ENCODE data around the gene ECE2. TPM values are rescaled to one million over a fixed set of nuclear protein-coding genes. Genes with fewer than 3 reads are reported as not detected.

ECE2 gene
- total RNA-seq, 1 experiment from 2014 or later, result not detected

DNA sequence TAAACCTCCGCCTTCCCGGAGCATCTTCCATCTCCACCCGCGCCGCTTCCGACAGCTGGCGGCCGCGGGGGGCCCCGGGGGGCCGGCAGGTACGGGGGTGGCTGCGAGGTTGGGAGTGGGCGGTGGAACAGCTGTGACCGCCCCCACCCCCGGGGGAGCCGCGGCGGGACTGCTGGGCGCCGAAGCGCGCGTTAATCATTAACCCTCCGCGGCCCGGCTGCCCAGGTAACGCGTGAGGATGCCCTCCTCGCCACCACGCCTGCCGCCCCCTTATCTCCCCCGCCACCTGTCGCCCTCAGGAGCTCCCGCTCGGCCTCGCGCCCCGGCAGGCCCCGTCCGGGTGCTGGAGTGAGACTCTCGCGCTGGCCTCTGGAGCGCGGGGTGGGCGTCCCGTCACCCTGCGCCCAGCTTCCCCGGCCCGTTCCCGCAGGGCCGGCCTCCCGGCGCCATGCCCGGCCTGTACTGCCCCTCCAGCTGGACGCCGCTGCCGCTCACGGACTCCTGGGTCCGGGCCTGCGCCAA lies 45.7 kb upstream of the ECE2 start:
- no peaks in the 10 kb centered on the region for H3K79me2 ChIP-seq (ENCODE audit: low read length)
- no peak overlapping the region for H3K27ac ChIP-seq (ENCODE audit: low read length)
- ChIA-PET CTCF (no interaction called here), POLR2A (ENCODE audit: unreplicated experiment) (no interaction called here)
- no peaks in the 10 kb centered on the region for H4K20me1 ChIP-seq (ENCODE audit: low read length)
- H2AFZ ChIP-seq (ENCODE audit: low read length), result peak overlapping the region; percentile 79
- TF ChIP-seq EZH2 (IDR thresholded peaks at IDR 0.05; ENCODE audit: low read length, unreplicated experiment) (peak; percentile 35), EZH2phosphoT487 (IDR thresholded peaks at IDR 0.05; ENCODE audit: borderline replicate concordance, low read length) (no peak)
- no TSS peak for BruUV-seq (replicated peaks)
- DNase-seq (no peak), ATAC-seq (no peak)
- no peaks in the 10 kb centered on the region for H3K9me2 ChIP-seq (replicated peaks; ENCODE audit: low read length)
- no peaks in the 10 kb centered on the region for H3F3A ChIP-seq (ENCODE audit: low read length, unreplicated experiment)
- H3K9me3 ChIP-seq (ENCODE audit: low read length), result no peaks in the 10 kb centered on the region
- peak overlapping the region; percentile 99 for H3K4me2 ChIP-seq (ENCODE audit: low read length)
- peaks cover 10% of the 10 kb centered on the region for H3K27me3 ChIP-seq (ENCODE audit: low read length)
- H3K4me1 ChIP-seq (ENCODE audit: insufficient read depth, low read length), result peaks cover 19% of the 10 kb centered on the region
- intact Hi-C loops (cut with micrococcal nuclease), result loop anchor here (5.0 kb wide), 1 partner anchor 43 kb away; the partner anchor contains the start of gene ABCF3
- H3K36me3 ChIP-seq (ENCODE audit: low read depth, low read length), result no peaks in the 10 kb centered on the region
- no peak overlapping the region for H3K9ac ChIP-seq (ENCODE audit: low read length)
- H3K4me3 ChIP-seq (ENCODE audit: low read length), result peak overlapping the region; percentile 75

- H3K9me2 ChIP-seq (replicated peaks; ENCODE audit: low read length), result no peaks in the 10 kb centered on the region
- no peaks in the 10 kb centered on the region for H3K36me3 ChIP-seq (ENCODE audit: low read depth, low read length)
- ChIA-PET CTCF (no interaction called here), POLR2A (ENCODE audit: unreplicated experiment) (no interaction called here)
- peak; percentile 62 for DNase-seq
- no peaks in the 10 kb centered on the region for H3K79me2 ChIP-seq (ENCODE audit: low read length)
- peaks cover 19% of the 10 kb centered on the region for H3K4me1 ChIP-seq (ENCODE audit: insufficient read depth, low read length)
- no peaks in the 10 kb centered on the region for H3K9me3 ChIP-seq (ENCODE audit: low read length)
- ATAC-seq, result peak; percentile 12; the same call in 1 of the 2 replicates
- H2AFZ ChIP-seq (ENCODE audit: low read length), result peak overlapping the region; percentile 79
- no peak overlapping the region for H3K27ac ChIP-seq (ENCODE audit: low read length)
- H4K20me1 ChIP-seq (ENCODE audit: low read length), result no peaks in the 10 kb centered on the region
- H3K9ac ChIP-seq (ENCODE audit: low read length), result no peak overlapping the region
- peaks cover 10% of the 10 kb centered on the region for H3K27me3 ChIP-seq (ENCODE audit: low read length)
- H3K4me3 ChIP-seq (ENCODE audit: low read length), result peak overlapping the region; percentile 75
- no peak for TF ChIP-seq CTCF (conservative IDR thresholded peaks at IDR 0.05; ENCODE audit: low read depth, low read length)
- no peak for TF ChIP-seq EZH2phosphoT487 (IDR thresholded peaks at IDR 0.05; ENCODE audit: borderline replicate concordance, low read length)
- no peak for TF ChIP-seq EZH2 (IDR thresholded peaks at IDR 0.05; ENCODE audit: low read length, unreplicated experiment)
- H3F3A ChIP-seq (ENCODE audit: low read length, unreplicated experiment), result no peaks in the 10 kb centered on the region
- intact Hi-C loops (cut with micrococcal nuclease), result loop anchor here (5.0 kb wide), 1 partner anchor 44 kb away; the partner anchor contains the start of gene ABCF3
- peak overlapping the region; percentile 99 for H3K4me2 ChIP-seq (ENCODE audit: low read length)
- BruUV-seq (replicated peaks), result no TSS peak
Measured at GRCh38 chr3:184230603-184231528, 45.0 kb upstream of the ECE2 start.

- H3K9me3 ChIP-seq (ENCODE audit: low read length), result no peaks in the 10 kb centered on the region
- intact Hi-C loops (cut with micrococcal nuclease), result loop anchor here (5.0 kb wide), 1 partner anchor 44 kb away; the partner anchor contains the start of gene ABCF3
- no peak overlapping the region for H3K9ac ChIP-seq (ENCODE audit: low read length)
- ATAC-seq (no peak), DNase-seq (no peak)
- H3K9me2 ChIP-seq (replicated peaks; ENCODE audit: low read length), result no peaks in the 10 kb centered on the region
- no peak overlapping the region for H3K27ac ChIP-seq (ENCODE audit: low read length)
- H3K79me2 ChIP-seq (ENCODE audit: low read length), result no peaks in the 10 kb centered on the region
- CTCF ChIA-PET, result no interaction called here
- no peak overlapping the region for H3K4me3 ChIP-seq (ENCODE audit: low read length)
- peaks cover 19% of the 10 kb centered on the region for H3K4me1 ChIP-seq (ENCODE audit: insufficient read depth, low read length)
- no peak overlapping the region for H2AFZ ChIP-seq (ENCODE audit: low read length)
- TF ChIP-seq EZH2phosphoT487 (IDR thresholded peaks at IDR 0.05; ENCODE audit: borderline replicate concordance, low read length), result no peak
- no peak for TF ChIP-seq EZH2 (IDR thresholded peaks at IDR 0.05; ENCODE audit: low read length, unreplicated experiment)
- TF ChIP-seq CTCF (conservative IDR thresholded peaks at IDR 0.05; ENCODE audit: low read depth, low read length), result no peak
- peaks cover 10% of the 10 kb centered on the region for H3K27me3 ChIP-seq (ENCODE audit: low read length)
- no peaks in the 10 kb centered on the region for H4K20me1 ChIP-seq (ENCODE audit: low read length)
- H3K36me3 ChIP-seq (ENCODE audit: low read depth, low read length), result no peaks in the 10 kb centered on the region
- no peaks in the 10 kb centered on the region for H3F3A ChIP-seq (ENCODE audit: low read length, unreplicated experiment)
- H3K4me2 ChIP-seq (ENCODE audit: low read length), result no peak overlapping the region
- POLR2A ChIA-PET (ENCODE audit: unreplicated experiment), result no interaction called here
- no TSS peak for BruUV-seq (replicated peaks)
Measured at GRCh38 chr3:184231671-184232070, 44.2 kb upstream of the ECE2 start.
